WI38 (cell line): ENCODE measurements around the gene CDC42EP4.

ENCODE experiments used
- H3K4me3 ChIP-seq: 2 replicates; pipeline ENCODE4 v1.5.1; 2011; ENCODE audit warnings: low read depth, mild to moderate bottlenecking, control low read depth, low read length
- CTCF ChIP-seq: IDR thresholded peaks from 2 replicates; pipeline ENCODE4 v1.5.1; 2012; ENCODE audit warnings: low read depth, mild to moderate bottlenecking, control low read depth, low read length

Gene CDC42EP4

GRCh38 chr17:73281928-73282327, 29.9 kb downstream of the CDC42EP4 start:
- no peak for TF ChIP-seq CTCF

GRCh38 chr17:73280191-73280590, 31.6 kb downstream of the CDC42EP4 start:
- H3K4me3 ChIP-seq = no peak overlapping the region
- TF ChIP-seq CTCF = no peak

More at GRCh38 chr17:73281928-73282327, 29.9 kb downstream of the CDC42EP4 start:
- H3K4me3 ChIP-seq = no peak overlapping the region

- H3K4me3 ChIP-seq = no peak overlapping the region
- TF ChIP-seq CTCF = no peak
Observed at GRCh38 chr17:73279704-73280103, 32.1 kb downstream of the CDC42EP4 start.

- no peak for TF ChIP-seq CTCF
- no peak overlapping the region for H3K4me3 ChIP-seq
Observed at GRCh38 chr17:73278465-73279453, 33.0 kb downstream of the CDC42EP4 start.

- TF ChIP-seq CTCF = no peak
- no peak overlapping the region for H3K4me3 ChIP-seq
Observed at GRCh38 chr17:73278049-73278464, 33.7 kb downstream of the CDC42EP4 start.

GRCh38 chr17:73274490-73274889, 37.3 kb downstream of the CDC42EP4 start:
- H3K4me3 ChIP-seq = no peak overlapping the region
- TF ChIP-seq CTCF = no peak

GRCh38 chr17:73272906-73273218, 38.9 kb downstream of the CDC42EP4 start:
- H3K4me3 ChIP-seq = no peak overlapping the region
- no peak for TF ChIP-seq CTCF
